ENCODE data around the gene RPTOR.

The RPTOR gene

GRCh38 chr17:80962356-80963329 lies 418.0 kb downstream of the RPTOR start:
- no peak for DNase-seq (ENCODE audit: low read depth in 4 of 4, low spot score in 1 of 4)

DNA sequence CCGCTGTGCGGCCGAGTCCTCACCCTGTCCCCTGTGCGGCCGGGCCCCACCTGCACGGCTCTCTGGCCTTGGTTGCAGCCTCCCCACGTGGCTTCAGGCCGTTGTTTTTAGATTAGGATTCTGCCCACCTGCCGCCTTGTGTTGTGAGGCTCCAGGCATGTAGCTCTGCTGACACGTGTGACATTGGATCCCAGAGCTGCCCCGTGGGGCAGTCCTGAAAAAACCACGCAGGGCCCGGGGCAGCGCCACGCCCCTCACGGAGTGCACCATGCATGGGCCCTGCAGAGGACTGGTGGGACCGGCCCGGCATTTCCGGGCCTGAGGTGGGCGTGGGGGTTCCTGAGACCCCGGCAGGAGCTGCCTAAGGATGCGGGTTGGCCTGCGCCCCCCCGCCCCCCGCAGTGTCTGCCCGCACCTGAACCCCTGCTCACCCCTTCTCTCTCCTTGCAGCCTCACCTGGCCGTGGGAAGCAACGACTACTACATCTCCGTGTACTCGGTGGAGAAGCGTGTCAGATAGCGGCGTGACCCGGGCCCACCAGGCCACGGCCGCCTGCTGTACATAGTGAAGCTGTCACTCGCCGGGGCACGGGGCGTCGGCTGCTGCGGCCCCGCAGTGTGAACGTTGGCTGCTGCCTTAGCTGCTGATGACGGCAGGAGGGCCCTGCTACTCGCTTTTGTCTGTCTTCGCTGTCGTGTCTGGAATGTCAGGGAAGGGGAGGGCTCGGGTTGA lies 419.3 kb downstream of the RPTOR start:
- DNase-seq (ENCODE audit: low read depth in 4 of 4, low spot score in 1 of 4) = no peak

GRCh38 chr17:80964544-80964856 lies 419.9 kb downstream of the RPTOR start:
- DNase-seq (ENCODE audit: low read depth in 4 of 4, low spot score in 1 of 4) = no peak

DNA sequence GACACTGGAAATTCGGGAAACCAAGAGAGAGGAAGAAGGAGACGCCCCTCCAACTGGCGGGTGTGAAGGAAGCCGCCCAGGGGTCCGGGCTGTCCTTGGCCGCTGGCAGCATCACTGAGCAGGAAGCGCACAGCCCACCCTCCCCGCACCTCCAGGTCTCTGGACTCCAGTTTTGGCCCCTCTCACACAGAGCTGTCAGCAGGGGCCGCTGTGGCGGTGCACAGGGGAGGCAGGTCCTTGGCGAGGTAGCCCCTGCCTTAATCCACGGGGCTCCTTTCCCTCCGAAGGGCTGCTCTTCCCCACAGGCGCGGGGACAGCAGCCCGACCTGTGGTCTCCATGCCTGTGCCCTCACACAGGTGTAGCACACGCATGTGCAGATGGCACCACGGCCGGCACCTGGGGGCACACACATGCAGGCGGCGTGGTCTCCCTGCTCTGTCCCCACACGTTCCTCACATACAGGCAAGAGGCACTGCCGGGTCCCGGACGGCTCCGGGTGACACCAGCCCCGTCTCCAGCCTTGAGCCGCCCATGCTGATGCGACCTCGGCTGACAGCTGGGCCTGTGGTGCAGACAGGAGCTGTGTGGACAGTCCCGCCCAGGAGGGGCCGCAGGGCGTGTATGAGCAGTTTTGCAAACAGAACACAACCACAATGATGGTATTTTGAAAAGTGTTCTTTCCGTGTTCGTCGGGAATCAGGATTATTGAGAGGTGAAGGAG lies 420.4 kb downstream of the RPTOR start:
- DNase-seq (ENCODE audit: low read depth in 4 of 4, low spot score in 1 of 4) = no peak

GRCh38 chr17:80965606-80966005 lies 421.0 kb downstream of the RPTOR start:
- no peak for DNase-seq (ENCODE audit: low read depth in 4 of 4, low spot score in 1 of 4)

DNA sequence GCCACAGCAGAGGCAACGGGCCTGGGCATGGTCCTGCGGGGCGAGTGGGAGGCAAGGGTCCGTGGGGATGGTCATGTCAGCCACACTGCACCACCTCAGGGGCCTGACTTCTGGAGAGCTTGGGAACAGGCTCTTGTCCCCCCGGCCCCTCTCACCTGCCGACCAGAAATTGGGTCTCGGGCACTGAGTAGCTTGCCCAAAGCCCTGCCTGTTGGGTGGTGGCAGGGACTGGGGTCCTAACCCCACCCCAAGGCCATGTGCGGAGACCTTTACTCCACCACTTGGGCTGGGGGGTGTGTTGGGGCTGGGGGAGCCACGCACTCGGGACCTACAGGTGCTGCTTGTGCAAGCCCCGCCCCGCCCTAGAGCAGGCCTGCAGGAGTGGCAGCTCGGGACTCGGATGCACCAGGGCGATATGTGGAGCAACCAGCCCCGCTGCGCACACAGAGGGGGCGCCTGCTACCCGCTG lies 422.8 kb downstream of the RPTOR start:
- no peak for DNase-seq (ENCODE audit: low read depth in 4 of 4, low spot score in 1 of 4)

DNA sequence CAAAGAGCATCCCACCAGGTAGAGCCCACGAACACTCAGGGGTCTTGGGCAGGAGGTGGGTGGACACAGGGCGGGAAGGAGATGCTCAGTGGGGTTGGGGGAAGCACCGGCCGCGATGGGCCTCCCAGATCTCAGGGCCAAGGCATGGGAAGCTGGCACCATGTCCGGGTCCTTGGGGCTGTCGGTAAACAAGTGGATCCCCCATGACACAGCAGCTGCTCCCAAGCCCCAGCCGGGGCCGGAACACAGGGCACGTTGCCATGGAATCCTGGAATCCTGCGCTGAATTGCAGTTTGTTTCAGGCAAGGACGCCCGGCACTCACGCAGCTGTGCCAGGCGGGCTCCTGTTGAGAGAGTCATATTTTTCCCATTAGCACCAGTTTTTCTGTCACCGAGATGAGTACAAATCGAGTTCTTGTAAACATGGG lies 424.0 kb downstream of the RPTOR start:
- DNase-seq (ENCODE audit: low read depth in 4 of 4, low spot score in 1 of 4) = no peak

DNA sequence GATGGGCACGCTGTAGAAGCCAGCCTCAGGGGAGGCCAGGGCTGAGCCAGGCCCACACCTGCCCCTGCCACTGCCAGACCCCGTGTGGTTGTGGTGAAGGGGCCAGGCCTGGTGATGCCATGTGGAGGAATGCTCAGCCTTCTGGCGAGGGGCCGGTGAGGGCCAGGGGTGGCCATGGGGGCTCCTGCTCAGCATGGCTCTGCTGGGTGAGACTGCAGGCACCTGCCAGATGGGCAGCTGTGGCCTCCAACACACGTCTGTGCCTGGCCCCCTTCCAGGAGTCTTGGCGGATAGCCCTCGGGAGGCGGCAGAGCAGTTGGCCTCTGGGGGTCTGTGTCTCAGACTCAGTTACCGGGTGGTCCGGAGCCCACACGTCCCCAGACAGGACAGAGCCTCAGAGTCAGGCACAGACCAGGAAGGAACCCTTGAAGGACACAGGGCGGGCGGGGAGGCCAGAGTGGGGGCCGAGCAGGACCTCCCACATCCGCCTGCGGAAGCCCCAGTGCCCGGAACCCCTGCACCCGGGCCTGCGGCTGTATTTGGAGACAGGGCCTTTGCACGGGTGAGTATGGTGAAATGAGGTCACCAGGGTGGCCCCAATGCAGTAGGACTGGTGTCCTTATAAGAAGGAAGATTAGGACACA lies 424.5 kb downstream of the RPTOR start:
- no peak for DNase-seq (ENCODE audit: low read depth in 4 of 4, low spot score in 1 of 4)

GRCh38 chr17:80969674-80970043 lies 425.0 kb downstream of the RPTOR start:
- DNase-seq (ENCODE audit: low read depth in 4 of 4, low spot score in 1 of 4) = no peak

DNA sequence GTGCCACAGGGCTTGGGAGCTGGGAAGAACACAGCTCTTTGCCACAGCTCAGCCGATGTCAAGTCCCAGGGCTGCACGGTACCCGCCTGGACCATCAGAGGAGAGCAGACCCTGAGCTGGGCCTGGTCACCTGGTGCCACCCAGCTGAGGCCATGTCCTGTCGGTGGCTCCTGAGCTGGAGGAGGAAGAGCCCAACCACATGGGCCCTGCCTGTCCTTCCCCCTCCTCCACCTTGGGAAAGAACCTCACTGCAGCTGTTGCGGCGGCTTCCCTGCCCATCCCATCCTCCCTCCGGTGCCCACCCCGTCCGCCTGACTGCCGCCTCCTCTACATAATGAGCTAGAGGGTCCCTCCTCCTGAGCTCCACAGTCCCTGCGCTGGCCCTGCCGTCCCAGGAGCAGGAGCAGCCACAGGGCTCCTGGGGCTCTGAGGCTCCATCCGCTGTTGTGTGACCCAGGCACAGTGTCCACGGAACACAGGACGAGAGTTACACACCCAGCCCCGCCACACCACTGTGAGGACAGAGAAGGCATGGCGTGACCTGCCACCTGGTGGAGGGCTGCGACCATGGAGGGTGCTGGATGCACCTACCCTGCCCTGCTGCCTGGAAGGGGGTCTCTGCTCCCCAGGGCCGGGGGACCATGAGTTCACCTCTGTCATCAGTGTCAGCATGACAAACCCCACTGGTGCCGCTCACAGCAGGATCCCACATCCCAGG lies 425.6 kb downstream of the RPTOR start:
- DNase-seq (ENCODE audit: low read depth in 4 of 4, low spot score in 1 of 4) = no peak

GRCh38 chr17:80970762-80971703 lies 426.4 kb downstream of the RPTOR start:
- no peak for DNase-seq (ENCODE audit: low read depth in 4 of 4, low spot score in 1 of 4)

DNA sequence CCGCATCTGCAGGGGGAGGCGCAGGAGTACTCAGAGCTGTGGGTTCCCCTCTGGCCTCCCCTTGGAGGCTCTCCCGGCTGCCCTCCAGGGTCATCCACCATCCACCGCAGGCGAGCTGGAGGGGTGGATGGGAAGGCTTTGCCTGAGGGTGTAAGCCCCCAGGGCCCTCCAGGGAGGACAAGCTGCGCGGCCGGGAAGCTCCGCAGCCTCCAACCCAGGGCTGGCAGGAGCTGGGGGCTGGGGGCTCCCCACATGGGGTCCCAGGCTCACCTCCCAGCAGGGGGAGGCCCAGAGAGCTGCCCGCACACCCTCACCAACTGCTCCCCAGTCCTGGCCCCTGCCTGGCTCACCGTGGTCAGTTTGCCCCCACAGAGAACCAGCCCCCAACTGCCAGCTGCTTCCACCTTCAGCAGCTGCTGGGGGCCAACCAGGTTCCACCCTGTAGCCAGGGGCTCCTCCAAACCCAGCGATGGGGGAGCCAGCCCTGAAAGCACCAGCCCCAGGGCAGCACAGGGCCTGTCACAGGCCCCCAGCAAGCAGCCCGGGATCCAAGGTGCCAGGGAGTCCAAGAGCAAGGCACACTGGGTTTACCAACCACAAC lies 427.2 kb downstream of the RPTOR start:
- no peak for DNase-seq (ENCODE audit: low read depth in 4 of 4, low spot score in 1 of 4)

- DNase-seq (ENCODE audit: low read depth in 4 of 4, low spot score in 1 of 4) = no peak
Measured at GRCh38 chr17:80976701-80977100, 432.1 kb downstream of the RPTOR start.

DNA sequence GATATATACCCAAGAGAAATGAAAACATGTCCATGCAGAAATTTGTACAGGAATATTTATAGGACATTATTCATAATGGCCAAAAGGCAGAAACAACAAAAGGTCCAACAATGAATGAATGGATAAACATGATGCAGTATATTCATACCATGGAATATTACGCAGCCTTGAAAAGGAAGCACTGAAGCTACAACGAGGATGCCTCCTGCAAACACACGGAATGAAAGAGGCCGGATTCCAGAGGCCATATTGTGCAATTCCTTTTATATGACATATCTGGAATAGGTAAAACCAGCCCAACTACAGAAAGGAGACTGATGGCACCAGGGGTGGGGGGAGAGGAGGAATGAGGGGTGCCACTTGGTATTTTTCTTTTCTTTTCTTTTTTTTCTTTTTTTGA lies 432.5 kb downstream of the RPTOR start:
- no peak for DNase-seq (ENCODE audit: low read depth in 4 of 4, low spot score in 1 of 4)

DNA sequence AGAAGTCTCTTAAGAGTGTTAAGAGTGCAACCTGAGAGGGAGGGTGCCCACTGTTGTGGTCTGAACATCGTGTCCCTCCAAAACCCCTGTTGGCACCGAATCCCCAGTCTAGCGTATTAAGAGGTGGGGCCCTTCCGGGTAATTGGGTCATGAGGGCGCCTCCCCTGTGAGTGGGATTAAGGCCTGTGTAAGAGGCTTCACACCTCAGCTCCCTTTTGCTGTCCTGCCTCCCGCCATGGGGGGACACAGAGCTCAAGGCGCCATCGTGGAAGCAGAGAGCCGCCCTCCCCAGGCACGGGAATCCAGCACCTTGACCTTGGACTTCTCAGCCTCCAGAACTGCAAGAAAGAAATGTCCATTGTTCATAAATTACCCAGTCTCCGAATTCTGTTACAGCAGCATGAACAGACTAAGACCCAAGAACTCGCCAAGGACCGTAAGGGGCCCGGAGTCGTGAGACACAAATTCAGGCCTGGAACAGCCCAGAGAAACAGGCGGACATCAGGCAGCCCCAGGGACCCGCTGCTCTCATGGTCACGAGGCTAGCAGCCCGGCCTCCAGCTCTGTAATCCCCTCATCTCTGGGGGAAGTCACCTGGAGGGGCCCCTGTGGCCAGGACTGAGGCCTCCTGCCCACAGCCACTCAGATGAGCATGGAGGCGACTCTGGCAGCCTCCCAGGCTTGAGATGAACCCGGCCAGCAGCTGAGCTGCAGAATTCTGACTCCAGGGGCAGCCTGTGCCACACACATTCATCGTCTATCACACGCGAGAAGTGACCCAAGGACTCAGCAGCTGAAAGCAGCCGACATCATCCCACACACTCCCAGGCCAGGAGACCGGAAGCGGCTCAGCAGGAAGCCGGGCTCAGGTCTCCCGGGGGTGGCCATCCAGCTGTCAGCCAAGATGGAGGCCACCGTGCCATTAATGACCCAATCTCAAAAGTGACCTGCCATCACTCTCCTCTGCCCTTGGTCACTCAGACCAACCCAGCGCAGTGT lies 434.2 kb downstream of the RPTOR start:
- no peak for DNase-seq (ENCODE audit: low read depth in 4 of 4, low spot score in 1 of 4)

DNA sequence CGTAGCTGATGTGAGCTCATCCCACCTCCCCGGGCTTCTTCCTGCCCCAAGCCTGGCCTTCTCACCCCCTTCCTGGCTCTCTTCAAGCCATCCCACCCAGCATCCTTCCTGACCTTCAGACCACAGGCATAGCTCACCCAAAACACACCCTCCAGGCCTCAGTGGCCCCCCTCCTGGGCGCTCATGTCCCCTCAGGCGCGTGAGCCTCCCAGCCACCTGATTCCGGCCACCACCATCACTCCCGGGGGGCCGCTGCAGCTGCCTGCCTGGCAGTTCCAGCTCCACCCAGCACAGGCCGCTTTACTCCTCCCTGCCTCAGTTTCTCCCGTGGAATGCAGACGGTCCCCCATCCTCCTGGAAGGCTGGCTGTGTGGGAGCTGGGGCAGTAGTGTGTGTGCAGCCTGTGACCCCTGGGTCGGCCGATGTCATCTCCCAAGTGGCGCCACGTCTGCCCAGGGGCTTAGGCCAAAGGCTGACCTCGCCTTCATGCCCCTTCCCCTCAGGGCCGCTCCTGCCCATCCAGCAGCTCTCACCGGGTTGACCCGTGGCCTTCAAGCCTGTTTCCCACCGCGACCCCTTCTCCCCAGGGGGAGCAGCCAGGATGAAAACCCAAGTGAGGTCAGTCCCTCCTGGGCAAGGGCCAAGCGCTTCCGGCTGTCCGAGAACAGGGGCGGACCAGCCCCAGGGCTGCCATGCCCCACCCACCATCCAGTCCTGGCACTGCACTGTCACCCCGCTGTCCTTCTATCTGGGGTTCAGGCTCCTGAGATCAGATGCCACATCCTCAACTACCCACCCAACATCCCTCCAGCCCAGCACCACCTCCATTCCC lies 435.1 kb downstream of the RPTOR start:
- no peak for DNase-seq (ENCODE audit: low read depth in 4 of 4, low spot score in 1 of 4)

Data from stimulated activated CD4-positive, alpha-beta T cell treated with anti-CD3 and anti-CD28 coated beads, Interleukin-1b, Interleukin-23, amount 100 ng/mL, for 24 hours (primary cell).